ENCODE results near the gene TYMS. TPM values are rescaled to one million over a fixed set of nuclear protein-coding genes. Genes with fewer than 3 reads are reported as not detected.

Gene TYMS
- polyA plus RNA-seq (2012; ENCODE audit: insufficient read length, low read depth) = 68.0 TPM

DNA sequence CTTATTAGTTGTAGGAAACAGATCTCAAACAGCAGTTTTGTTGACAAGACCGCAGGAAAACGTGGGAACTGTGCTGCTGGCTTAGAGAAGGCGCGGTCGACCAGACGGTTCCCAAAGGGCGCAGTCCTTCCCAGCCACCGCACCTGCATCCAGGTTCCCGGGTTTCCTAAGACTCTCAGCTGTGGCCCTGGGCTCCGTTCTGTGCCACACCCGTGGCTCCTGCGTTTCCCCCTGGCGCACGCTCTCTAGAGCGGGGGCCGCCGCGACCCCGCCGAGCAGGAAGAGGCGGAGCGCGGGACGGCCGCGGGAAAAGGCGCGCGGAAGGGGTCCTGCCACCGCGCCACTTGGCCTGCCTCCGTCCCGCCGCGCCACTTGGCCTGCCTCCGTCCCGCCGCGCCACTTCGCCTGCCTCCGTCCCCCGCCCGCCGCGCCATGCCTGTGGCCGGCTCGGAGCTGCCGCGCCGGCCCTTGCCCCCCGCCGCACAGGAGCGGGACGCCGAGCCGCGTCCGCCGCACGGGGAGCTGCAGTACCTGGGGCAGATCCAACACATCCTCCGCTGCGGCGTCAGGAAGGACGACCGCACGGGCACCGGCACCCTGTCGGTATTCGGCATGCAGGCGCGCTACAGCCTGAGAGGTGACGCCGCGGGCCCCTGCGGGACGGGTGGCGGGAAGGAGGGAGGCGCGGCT, at the start of gene TYMS:
TSS of gene TYMS (plus strand) at position 343 of the 690 bp plus-strand sequence. CDS start at position 433, 90 bp downstream.
- TF ChIP-seq SIN3A (IDR thresholded peaks at IDR 0.05; ENCODE audit: borderline replicate concordance, insufficient read depth, low read length) (peak; percentile 36; the same call in 1 of the 2 replicates), TAF1 (IDR thresholded peaks at IDR 0.05; ENCODE audit: borderline replicate concordance, insufficient read depth, low read length) (peak; percentile 72; the same call in 1 of the 2 replicates), POLR2AphosphoS5 (IDR thresholded peaks at IDR 0.05; ENCODE audit: low read depth, low read length) (peak; percentile 43), FOXP2 (optimal IDR thresholded peaks at IDR 0.05; ENCODE audit: borderline replicate concordance, extremely low read depth, extremely low read length, insufficient read depth) (peak; percentile 34)
- TF ChIP-seq, protein P1, sequence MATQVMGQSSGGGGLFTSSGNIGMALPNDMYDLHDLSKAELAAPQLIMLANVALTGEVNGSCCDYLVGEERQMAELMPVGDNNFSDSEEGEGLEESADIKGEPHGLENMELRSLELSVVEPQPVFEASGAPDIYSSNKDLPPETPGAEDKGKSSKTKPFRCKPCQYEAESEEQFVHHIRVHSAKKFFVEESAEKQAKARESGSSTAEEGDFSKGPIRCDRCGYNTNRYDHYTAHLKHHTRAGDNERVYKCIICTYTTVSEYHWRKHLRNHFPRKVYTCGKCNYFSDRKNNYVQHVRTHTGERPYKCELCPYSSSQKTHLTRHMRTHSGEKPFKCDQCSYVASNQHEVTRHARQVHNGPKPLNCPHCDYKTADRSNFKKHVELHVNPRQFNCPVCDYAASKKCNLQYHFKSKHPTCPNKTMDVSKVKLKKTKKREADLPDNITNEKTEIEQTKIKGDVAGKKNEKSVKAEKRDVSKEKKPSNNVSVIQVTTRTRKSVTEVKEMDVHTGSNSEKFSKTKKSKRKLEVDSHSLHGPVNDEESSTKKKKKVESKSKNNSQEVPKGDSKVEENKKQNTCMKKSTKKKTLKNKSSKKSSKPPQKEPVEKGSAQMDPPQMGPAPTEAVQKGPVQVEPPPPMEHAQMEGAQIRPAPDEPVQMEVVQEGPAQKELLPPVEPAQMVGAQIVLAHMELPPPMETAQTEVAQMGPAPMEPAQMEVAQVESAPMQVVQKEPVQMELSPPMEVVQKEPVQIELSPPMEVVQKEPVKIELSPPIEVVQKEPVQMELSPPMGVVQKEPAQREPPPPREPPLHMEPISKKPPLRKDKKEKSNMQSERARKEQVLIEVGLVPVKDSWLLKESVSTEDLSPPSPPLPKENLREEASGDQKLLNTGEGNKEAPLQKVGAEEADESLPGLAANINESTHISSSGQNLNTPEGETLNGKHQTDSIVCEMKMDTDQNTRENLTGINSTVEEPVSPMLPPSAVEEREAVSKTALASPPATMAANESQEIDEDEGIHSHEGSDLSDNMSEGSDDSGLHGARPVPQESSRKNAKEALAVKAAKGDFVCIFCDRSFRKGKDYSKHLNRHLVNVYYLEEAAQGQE (IDR thresholded peaks at IDR 0.05; ENCODE audit: insufficient read depth in 1 of 2, low read depth in 2 of 2, low read length in 2 of 2) = peak in 1 of 2 experiments; percentile 7; a peak in 1 of 4 replicates

DNA sequence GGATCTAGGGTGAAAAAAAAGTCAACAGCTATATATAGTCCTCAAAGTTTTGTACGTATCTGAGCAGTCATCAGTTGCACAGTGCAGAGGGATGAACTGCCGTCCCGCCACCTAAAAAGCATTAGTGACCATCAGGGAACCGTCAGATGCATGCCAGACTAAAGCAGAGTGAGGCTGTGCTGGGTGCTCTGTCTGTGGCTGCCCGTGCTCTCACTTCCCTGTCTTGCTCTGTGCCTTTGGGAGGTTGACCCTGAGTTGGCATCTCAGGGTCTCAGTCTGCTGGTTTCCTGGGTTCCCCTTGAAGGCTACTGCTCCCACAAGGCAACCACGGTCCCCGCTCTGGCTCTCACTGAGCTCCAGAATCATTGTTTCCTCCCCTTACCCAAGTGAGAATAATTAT, 49.5 kb upstream of the TYMS start:
- TF ChIP-seq, protein P1 (IDR thresholded peaks at IDR 0.05; ENCODE audit: insufficient read depth in 1 of 2, low read depth in 2 of 2, low read length in 2 of 2) = no peak
- TF ChIP-seq SIN3A (IDR thresholded peaks at IDR 0.05; ENCODE audit: borderline replicate concordance, insufficient read depth, low read length) (no peak), POLR2AphosphoS5 (IDR thresholded peaks at IDR 0.05; ENCODE audit: low read depth, low read length) (no peak), FOXP2 (optimal IDR thresholded peaks at IDR 0.05; ENCODE audit: borderline replicate concordance, extremely low read depth, extremely low read length, insufficient read depth) (no peak), TAF1 (IDR thresholded peaks at IDR 0.05; ENCODE audit: borderline replicate concordance, insufficient read depth, low read length) (no peak)

DNA sequence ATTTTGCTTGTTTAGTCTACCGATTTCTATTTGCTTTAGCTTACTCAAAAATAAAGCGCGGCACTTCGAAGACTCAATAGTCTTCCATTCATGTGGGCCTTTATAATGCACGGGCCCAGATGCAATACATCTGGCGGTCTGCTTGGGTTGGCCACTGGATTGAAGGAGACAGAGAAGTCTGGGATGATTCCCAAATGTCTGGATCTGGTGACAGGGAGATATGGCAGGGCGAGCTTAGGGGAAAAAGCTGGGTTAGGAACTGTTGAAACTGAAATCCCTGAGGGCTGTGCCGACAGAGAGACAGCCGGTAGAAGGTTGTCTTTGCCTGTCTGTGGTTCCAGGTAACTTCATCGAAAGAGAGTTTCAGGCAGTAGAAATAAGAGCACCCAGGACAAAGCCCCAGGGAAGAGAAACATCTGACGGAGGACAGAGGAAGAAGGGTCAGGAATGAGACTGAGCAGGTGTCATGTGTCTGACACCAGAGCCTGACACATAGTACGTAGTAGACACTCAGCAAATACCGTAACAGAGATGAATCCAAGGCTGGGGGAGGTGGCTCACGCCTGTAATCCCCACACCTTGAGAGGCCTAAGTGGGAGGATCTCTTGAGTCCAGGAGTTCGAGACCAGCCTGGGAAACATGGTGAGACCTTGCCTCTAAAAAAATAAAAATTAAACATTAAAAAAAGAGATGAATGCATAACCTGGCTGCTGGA, 47.1 kb upstream of the TYMS start:
- TF ChIP-seq, protein P1 (IDR thresholded peaks at IDR 0.05; ENCODE audit: insufficient read depth in 1 of 2, low read depth in 2 of 2, low read length in 2 of 2) = no peak
- TF ChIP-seq POLR2AphosphoS5 (IDR thresholded peaks at IDR 0.05; ENCODE audit: low read depth, low read length) (no peak), FOXP2 (optimal IDR thresholded peaks at IDR 0.05; ENCODE audit: borderline replicate concordance, extremely low read depth, extremely low read length, insufficient read depth) (no peak), TAF1 (IDR thresholded peaks at IDR 0.05; ENCODE audit: borderline replicate concordance, insufficient read depth, low read length) (no peak), SIN3A (IDR thresholded peaks at IDR 0.05; ENCODE audit: borderline replicate concordance, insufficient read depth, low read length) (no peak)

DNA sequence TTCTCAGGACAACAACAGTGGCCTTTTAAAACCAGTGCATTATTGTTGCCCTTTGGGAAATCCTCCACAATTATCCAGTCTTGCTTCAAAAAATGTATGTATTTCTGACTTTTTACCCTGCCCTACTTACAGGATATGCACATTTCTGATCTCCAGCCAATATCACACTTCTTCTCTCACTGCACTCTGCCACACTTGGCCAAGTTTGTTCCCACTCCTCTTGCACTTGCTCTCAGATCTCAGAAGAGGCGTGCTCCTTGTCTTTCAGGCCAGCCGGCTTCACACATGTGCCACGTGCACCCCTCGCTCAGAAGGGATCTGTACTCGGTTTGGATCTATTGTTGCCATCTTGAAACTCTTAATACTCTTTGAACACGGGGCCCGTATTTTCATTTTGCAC, 45.3 kb upstream of the TYMS start:
- no peak for TF ChIP-seq SIN3A (IDR thresholded peaks at IDR 0.05; ENCODE audit: borderline replicate concordance, insufficient read depth, low read length)
- TF ChIP-seq POLR2AphosphoS5 (IDR thresholded peaks at IDR 0.05; ENCODE audit: low read depth, low read length) = no peak
- no peak for TF ChIP-seq FOXP2 (optimal IDR thresholded peaks at IDR 0.05; ENCODE audit: borderline replicate concordance, extremely low read depth, extremely low read length, insufficient read depth)
- no peak for TF ChIP-seq TAF1 (IDR thresholded peaks at IDR 0.05; ENCODE audit: borderline replicate concordance, insufficient read depth, low read length)

DNA sequence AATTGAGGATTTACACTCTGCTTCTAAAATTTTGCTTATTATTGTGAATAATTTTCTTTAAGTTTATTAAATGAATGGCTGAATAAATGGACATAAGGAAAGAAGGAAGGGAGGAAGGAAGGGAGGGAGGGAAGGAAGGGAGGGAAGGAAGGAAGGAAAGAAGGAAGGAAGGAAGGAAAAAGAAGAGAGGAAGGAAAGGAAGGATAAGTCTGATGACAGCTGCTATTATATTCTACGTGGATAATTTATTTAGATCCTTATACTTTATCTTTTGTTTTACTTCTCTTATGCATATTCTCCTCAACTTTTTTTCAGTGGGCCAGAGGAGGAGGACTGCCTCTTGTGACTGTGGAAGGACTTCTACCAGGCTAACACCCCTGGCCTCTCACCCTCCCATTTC, 43.3 kb upstream of the TYMS start:
- TF ChIP-seq FOXP2 (optimal IDR thresholded peaks at IDR 0.05; ENCODE audit: borderline replicate concordance, extremely low read depth, extremely low read length, insufficient read depth) (no peak), SIN3A (IDR thresholded peaks at IDR 0.05; ENCODE audit: borderline replicate concordance, insufficient read depth, low read length) (no peak), POLR2AphosphoS5 (IDR thresholded peaks at IDR 0.05; ENCODE audit: low read depth, low read length) (no peak), TAF1 (IDR thresholded peaks at IDR 0.05; ENCODE audit: borderline replicate concordance, insufficient read depth, low read length) (no peak)
- TF ChIP-seq, protein P1 (IDR thresholded peaks at IDR 0.05; ENCODE audit: insufficient read depth in 1 of 2, low read depth in 2 of 2, low read length in 2 of 2) = no peak
